Measurements from ENCODE around the gene GSK3B.

Gene GSK3B

DNA sequence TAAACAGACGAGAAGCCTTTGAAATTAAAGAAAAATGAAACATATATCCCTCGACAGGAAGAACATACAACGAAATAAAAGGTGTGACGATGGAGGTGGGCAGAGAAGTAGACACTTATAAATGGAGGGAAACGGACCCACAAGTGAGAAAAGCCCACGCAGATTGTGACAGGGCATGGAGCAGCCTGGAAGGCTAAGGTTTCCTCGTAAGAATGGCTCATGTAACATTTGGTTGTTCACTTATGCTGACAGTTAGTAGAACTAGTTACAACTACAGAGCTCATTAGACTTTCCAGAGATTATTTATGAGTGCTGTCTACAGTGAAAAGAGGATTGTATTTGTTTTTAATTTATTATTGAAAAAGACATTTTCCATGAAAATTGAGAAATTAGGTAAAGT, 229.8 kb downstream of the GSK3B start:
- DNase-seq: no peak

DNA sequence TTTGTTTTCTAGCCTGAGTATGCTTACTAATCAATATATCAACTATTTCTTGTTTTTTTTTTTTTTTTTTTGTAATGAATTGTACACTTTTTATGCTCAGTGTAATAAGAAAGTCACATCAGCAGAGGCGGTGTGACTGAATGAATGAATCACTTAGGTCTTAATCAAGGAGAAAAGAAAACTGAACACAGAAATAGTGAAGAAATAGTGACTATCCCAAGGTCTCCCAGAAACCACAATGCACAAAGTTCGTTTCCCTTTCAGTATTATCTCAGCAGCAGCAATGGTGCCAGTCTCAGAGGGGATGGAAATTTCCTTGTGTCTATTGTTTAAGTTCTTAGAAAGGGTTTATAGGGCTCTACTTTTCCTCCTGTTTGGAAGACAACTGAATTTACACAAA, 231.6 kb downstream of the GSK3B start:
- no peak for DNase-seq

DNA sequence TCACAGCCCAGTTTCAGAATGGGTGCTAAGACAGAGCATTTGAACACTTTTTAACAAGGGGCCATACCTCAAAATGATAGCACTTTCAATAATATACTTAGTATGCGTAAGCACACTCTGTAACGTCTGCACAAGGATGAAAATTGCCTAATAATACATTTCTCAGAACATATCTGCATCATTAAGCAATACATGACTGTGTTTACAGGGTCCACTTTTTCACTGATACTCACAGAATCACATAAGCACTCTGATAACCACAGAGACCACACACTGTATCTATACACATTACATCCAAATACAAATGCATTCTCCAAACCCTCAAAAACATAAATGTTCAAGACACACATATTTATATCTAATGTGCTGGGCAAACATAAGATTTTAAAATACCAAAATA, 232.6 kb downstream of the GSK3B start:
- no peak for DNase-seq

DNA sequence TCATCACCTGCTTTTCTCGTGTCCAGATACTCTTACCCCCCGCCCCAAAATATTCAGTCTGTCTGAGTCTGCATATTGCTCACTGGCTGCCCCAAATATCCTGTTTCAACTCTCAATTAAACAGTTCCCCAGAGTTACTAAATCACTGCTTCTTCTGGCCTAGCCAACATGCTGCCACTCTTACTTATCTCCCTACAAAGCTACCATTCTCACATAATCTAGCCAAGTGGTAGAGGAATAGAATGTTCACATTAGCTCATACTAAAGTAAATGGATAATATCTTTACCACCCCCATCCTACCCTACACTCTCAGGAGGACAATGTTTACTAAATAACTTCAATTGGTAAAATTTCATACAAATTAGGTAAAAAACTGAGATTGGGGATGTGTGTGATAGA, 234.5 kb downstream of the GSK3B start:
- no peak for DNase-seq

DNA sequence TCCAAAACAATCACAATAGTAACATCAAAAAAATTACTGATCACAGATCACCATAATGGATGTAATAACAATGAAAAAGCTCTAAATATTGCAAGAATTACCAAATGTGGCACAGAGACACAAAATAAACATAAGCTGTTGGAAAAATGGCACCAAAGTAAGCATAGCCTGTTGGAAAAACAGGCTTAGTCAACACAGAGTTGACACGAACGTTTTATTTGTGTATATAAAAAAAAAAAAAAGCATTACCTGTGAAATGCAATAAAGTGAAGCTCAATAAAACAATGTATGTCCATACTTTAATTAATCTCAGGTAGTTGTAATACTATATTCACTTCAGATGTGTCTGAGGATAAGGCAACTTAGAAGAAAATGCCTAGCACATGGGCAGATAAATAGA, 235.3 kb downstream of the GSK3B start:
- no peak for DNase-seq

DNA sequence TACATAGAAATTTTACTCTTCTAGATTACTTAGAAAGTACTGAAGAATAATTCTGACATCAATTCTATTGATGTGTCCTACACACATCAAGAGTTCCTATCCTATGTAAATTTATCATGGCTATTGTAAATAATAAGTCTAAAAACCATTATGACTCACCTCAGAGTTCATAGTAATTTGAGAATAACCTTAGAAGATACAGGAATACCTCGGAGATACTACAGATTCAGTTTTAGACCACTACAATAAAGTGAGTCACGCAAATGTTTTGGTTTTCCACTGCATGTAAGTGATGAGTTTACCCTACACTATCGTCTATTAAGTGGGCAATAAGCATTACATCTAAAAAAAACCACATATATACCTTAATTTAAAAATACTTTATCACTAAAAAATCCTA, 237.6 kb downstream of the GSK3B start:
- no peak for DNase-seq

DNA sequence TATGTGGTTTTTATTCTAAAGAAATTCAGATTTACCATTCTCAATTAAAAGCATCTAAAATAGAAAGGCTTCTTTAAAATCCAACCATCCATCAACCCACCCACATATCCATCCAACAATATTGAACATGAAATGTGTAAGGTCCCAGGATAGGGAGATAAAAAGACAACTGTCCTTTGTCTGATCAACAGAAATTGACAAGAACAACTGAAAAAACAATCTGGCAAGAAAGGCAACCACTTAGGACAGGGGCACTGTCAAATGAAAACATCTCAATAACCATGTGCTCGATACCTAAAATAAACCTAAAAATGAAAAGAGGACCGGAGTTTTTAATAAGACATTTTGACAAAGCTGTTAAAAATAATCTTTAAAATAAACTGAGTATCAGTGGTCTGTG, 245.1 kb downstream of the GSK3B start:
- DNase-seq: no peak

DNA sequence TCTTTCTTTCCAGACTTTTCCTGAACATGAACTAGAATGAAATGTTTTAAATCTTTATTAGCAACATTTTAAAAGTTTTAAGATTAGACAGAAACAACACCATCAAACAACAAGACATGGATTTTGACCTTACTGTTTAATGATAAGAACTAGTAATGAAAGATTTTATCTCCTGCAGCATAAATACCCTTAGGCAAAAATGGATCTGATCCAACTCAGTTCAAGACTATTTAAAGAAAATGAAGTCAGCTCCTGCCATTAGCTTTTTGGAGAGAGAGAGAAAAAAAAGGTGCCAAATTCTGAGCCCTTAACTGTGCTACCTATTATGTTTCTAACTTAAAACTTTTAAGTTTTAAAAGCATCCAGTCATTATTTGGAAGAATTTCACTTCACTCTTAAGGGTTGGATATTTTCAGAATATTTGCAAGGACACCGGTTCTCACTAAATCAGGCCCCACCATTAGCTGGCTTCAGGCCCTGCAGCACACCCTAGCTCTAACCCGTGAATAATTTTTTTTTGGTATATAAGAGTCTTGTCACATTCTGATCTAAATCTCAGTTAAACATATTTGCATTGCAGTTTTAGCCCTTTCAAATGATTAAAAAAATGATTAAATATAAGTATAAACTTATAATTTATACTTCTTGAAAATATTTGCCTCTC, 252.3 kb downstream of the GSK3B start:
- no peak for DNase-seq

DNA sequence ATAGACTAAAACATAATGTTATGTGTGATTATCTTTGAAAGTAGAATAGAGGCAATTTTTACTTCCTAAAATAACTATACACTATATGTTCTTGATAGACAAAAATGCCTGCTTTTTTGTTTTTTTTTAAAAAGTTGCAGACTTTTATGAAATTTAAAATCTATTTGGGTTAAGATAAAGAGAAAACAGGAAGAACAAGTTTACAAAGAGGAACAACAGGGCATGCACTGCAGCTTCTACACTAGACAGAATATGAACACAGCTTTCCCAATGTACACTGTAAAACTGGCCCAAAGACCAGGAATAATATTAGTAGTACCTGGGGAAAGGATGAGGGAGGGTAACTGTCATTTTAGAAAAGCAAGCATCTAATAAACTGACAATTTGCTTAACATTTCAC, 258.7 kb downstream of the GSK3B start:
- no peak for DNase-seq

DNA sequence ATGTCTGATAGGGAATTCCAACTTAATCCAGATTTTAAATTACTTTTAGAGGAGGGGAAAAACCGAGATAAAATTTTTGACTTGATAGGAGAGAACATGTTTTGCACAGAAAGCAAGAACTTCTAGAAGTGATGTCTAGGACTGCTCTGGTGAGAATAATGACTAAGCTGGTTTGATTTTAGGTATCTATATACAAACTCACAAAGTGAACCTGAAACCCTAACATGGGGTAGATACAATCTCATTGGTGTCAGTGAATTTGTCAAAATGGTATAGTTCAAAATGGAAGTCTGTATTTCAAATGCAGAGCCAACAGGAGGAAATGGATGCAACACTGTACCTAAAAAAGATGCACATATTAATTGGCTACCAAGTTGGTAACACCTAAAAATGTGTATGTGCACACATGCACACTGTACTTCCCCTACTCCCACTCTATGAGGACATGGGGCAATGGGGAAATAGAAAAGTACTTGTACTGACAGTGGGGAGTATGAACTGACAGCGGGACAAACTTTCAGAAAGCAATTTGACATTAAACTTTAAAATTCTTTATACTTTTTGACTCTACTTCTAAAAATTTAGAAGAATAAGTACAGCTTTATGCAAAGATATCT, 259.4 kb downstream of the GSK3B start:
- no peak for DNase-seq

DNA sequence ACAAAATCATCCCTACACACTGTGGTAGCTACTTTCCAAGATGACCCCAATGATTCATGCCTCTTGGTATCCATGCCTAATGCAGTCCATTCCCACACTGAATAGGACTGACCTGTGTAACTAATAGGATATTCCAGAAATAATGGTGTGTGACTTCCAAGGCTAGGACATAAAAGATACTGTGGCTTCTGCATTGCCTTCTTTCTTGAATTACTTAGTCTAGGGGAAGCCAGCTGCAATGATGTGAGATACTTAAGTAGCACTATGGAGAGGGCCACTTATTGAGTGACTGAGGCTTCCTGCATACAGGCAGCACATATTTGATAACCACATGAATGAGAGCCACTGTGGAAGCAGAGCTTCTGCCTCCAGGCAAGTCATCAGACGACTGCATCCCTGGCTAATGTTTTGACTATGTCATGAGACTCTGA, 262.3 kb downstream of the GSK3B start:
- DNase-seq: no peak

DNA sequence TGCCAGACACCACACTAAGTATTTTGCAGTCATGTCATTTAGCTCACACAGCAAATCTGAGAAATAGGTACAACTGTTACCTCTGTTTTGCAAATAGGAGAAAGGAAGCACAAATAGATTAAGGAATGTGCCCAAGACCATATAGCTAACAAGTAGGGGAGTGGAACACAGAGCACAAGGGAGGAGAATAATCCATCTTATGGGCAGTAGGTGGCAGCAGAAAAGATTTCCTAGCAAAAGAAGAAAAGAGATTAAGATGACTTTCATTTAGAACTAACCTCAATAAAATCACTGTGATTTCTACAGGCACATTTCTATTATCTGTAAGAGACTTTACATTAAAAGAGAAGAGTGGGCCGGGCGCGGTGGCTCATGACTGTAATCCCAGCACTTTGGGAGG, 263.2 kb downstream of the GSK3B start:
- no peak for DNase-seq

DNA sequence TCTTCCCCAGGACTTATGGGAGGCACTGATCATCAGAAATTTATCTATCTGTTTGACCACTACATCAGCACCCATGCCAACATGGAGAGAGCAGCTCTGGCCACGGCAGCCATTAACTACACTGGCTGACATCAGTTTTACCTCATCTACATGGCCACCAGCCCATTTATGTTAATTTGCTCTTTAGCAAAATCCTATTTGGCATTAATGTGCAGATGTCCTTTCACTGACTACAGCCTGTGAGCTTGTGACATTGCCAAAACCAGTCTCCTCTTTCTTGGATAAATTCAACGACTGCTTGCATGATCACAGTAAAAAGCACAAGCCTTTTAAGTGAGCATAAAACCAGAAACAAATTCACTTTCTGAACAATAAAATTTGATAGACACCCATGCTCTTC, 264.8 kb downstream of the GSK3B start:
- no peak for DNase-seq

DNA sequence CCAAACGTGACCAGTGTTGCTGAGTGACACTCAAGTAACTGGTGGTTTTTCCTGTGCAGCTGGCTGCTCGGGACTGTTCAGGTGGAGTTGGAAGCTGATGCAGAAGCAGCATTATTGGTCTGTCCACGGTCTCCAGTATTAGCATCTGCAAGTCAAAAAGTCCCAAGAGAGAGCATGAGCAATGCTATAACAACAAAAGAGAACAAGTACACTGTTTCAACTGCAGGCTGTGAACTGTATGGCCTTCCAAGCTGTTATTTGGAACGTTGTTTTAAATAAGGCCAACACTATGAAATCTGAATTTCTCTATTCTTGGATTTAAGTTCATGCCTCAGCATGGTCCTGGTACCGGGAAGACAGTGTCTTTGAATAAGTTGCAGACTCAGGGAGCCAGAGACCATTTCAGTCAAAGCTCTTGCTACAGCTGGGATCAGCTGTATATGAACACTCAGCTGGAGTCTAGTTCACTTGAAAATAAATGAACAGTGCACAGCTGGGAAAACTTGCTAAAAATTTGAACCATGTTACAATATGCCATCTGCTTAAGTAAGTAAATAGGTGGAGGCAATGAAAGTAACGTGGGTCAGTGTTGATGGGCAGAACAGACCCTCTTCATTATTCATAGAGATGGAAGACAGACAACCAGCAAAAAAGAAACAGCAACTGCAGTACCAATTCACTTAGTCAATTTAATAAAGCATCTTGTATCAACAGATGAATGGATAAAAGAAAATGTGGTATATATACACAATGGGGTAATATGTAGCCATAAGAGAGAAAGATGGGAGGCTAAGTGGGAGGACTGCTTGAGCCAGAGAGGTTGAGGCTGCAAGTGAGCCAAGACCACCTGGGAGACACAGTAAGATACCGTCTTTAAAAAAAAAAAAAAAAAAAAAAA, 267.3 kb downstream of the GSK3B start:
- no peak for DNase-seq

DNA sequence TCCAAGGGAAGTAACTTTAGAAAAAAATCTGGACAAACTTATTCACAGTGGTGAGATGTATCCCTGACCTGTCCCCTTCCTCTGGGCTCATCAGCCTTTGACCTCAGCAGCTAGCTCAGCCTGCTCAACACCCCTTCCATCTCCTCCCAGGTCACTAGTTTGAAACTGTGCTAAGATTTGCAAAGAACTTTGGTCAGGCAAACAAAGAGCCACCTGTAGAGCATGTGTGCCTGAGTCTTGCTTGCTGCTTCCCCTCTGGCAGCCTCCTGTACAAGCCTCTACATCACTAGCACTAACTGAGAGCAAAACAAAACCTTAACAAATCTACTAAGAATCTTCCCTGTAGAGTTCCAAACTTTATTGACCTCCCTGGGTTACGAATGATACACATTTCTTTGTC, 268.4 kb downstream of the GSK3B start:
- DNase-seq: no peak

DNA sequence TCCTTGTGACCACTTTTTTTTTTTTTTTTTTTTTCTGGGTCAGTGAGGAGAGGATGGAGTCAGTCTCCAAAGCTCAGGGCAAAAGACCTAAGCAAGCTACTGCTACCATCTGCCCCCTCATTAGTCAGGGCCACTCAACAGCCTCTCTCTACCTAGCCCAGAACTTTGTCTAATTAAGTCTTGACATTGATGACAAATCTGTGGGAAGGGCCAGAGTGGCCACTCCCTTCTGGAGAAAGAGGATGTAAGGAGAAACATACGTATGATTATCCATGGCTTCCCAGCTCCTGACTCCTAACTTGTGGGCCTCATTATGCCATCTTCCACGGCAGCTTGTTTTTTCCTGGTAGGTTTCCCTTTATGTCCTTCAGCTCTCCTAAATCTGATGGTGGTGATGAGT, 274.4 kb downstream of the GSK3B start:
- no peak for DNase-seq

DNA sequence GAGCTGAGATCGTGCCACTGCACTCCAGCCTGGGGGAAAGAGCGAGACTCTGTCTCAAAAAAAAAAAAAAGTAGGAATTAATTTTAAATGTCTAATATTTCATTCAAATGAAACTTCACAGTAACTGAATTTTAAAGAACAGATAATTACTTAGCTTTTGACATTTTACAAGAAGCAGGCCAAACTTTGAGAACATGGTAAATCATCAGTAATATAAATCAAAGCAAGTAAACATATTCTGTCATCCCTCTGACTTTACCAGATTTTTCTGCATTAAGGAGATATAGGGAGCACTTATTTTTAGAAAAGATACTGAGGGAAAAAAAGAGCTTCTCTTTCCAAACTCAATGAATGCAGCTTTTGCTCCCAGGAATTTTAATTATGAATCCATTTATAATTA, 275.3 kb downstream of the GSK3B start:
- no peak for DNase-seq

DNA sequence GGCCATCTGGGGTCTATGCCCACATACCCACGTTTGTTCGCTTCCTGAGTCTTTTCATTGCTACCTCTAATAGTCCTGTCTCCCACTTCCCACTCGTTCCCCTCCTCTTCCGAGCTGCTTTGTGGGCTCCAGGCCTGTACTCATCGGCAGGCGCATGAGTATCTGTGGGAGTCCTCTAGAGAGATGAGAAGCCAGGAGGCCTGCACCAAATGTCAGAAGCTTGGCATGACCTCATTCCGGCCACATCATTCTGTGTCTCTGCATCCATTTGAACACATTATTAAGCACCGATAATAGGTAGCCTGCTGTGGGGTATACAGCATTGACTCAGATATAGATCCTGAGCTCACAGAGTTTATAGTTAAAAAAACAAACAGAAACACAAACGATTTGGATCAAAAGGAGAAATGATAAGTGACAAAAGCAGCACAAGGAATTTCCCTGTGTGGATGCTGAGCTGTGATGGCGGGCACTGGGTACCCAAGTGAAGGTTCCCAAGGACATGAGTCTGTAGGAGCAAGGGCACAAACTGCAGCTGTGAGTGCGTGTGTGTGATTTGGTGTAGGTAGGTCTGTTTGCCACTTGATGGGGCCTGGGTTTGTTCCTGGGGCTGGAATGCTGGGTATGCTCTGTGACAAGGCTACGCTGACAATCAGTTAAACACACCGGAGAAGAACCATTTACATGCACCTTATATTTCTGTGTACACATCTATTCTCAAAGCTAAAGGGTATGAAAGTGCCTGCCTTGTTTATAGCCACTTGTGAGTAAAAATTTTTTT, 276.5 kb downstream of the GSK3B start:
- no peak for DNase-seq

DNA sequence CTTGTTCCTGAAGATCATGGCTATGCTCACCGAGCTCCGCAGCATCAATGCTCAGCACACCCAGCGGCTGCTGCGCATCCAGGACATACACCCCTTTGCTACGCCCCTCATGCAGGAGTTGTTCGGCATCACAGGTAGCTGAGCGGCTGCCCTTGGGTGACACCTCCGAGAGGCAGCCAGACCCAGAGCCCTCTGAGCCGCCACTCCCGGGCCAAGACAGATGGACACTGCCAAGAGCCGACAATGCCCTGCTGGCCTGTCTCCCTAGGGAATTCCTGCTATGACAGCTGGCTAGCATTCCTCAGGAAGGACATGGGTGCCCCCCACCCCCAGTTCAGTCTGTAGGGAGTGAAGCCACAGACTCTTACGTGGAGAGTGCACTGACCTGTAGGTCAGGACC, 277.2 kb downstream of the GSK3B start:
- DNase-seq: no peak

DNA sequence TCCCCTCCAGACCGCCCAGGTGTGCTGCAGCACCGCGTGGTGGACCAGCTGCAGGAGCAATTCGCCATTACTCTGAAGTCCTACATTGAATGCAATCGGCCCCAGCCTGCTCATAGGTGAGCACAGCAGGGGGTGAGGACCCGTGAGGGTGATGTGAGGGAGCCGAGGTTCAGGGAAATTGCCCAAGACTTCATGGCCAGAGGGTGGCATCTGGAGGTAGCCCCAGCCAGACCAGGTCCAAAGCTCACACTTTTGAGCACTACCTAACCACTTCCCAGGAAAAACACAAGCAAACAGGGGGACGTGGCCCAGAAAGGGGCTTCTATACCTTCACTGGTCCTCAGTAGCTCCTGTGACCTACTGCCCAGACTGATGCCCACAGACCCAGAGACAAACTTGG, 278.5 kb downstream of the GSK3B start:
- no peak for DNase-seq

DNA sequence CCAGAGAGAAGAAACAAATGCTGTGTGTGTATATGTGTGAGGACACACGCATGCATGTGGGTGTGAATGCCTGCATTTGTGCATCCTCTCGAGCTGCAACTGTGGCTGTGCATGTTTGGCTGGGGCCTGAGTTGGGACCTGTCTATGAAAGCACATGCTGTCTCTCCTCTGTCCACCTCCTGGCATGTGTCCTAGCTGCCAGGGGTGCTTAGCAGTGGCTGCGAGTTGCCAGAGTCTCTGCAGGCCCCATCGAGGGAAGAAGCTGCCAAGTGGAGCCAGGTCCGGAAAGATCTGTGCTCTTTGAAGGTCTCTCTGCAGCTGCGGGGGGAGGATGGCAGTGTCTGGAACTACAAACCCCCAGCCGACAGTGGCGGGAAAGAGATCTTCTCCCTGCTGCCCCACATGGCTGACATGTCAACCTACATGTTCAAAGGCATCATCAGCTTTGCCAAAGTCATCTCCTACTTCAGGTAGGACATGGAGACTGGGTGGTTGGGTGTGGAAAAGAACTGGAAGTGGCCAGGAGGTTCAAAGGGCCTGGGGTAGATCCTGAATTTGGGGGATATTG, 281.7 kb downstream of the GSK3B start:
- DNase-seq: no peak

DNA sequence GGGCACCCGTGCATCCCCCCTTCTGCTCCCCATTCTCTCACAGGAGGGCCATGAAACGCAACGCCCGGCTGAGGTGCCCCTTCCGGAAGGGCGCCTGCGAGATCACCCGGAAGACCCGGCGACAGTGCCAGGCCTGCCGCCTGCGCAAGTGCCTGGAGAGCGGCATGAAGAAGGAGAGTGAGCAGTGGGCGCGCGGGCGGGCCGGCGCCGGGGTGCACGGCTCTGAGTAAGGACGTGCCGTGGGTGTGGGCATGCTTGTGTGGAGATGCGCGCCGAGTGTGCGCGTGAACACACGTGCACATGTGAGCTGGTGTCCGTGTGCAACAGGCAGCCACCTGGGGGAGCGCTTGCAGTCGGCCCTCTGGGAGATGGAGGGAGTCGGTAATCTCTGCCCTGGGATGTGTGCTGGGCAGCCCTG, 284.2 kb downstream of the GSK3B start:
- no peak for DNase-seq

Measured in NCI-H510A treated with DMSO at 0.1 percent for 48 hours (cell line).